GM18498 (cell line): ENCODE results near the gene ZFAND5.

Source experiments
- ATAC-seq: cut with Tn5 transposase; IDR thresholded peaks from one replicate; pipeline ENCODE4 v1.9.1; 2021; ENCODE audit warnings: mild to moderate bottlenecking, moderate library complexity; ENCODE audit not compliant: unreplicated experiment

ZFAND5 gene

GRCh38 chr9:72326641-72327040 lies 38.4 kb downstream of the ZFAND5 start:
- no peak for ATAC-seq

- no peak for ATAC-seq
Measured at GRCh38 chr9:72324974-72325373, 40.0 kb downstream of the ZFAND5 start.

- ATAC-seq, result no peak
Measured at GRCh38 chr9:72322678-72323077, 42.3 kb downstream of the ZFAND5 start.

- no peak for ATAC-seq
Measured at GRCh38 chr9:72322259-72322658, 42.7 kb downstream of the ZFAND5 start.

- ATAC-seq, result no peak
Measured at GRCh38 chr9:72315510-72316311, 49.3 kb downstream of the ZFAND5 start.

- ATAC-seq, result no peak
Measured at GRCh38 chr9:72315089-72315509, 49.9 kb downstream of the ZFAND5 start.

- no peak for ATAC-seq
Measured at GRCh38 chr9:72313507-72313906, 51.5 kb downstream of the ZFAND5 start.

- no peak for ATAC-seq
Measured at GRCh38 chr9:72312386-72312987, 52.5 kb downstream of the ZFAND5 start.

- ATAC-seq, result no peak
Measured at GRCh38 chr9:72309364-72310133, 55.5 kb downstream of the ZFAND5 start.

GRCh38 chr9:72306761-72307160 lies 58.2 kb downstream of the ZFAND5 start:
- no peak for ATAC-seq

GRCh38 chr9:72305707-72306106 lies 59.3 kb downstream of the ZFAND5 start:
- no peak for ATAC-seq

- peak; percentile 85 for ATAC-seq
Measured at GRCh38 chr9:72305102-72305546, 59.9 kb downstream of the ZFAND5 start.

GRCh38 chr9:72304538-72304937 lies 60.5 kb downstream of the ZFAND5 start:
- no peak for ATAC-seq
